ENCODE results near the gene PEMT. TPM values are rescaled to one million over a fixed set of nuclear protein-coding genes. Genes with fewer than 3 reads are reported as not detected.

Gene PEMT
- total RNA-seq, 1 donor from 2014 or later: 15.3 TPM

- DNase-seq: peak; percentile 44
These were observed 55.6 kb downstream of the PEMT start for GRCh38 chr17:17535957-17536356.

GRCh38 chr17:17533901-17534441 is 57.5 kb downstream of the PEMT start:
- DNase-seq: no peak

GRCh38 chr17:17532991-17533390 is 58.5 kb downstream of the PEMT start:
- DNase-seq: no peak

GRCh38 chr17:17531156-17531555 is 60.4 kb downstream of the PEMT start:
- no peak for DNase-seq

- no peak for DNase-seq
These were observed 62.5 kb downstream of the PEMT start for GRCh38 chr17:17528696-17529652.

GRCh38 chr17:17527956-17528500 is 63.5 kb downstream of the PEMT start:
- no peak for DNase-seq

GRCh38 chr17:17527534-17527933 is 64.0 kb downstream of the PEMT start:
- no peak for DNase-seq

- DNase-seq: no peak
These were observed 65.1 kb downstream of the PEMT start for GRCh38 chr17:17526369-17526768.

- no peak for DNase-seq
These were observed 65.6 kb downstream of the PEMT start for GRCh38 chr17:17525956-17526355.

GRCh38 chr17:17525311-17525710 is 66.2 kb downstream of the PEMT start:
- no peak for DNase-seq

- DNase-seq: no peak
These were observed 67.6 kb downstream of the PEMT start for GRCh38 chr17:17523731-17524490.

GRCh38 chr17:17523001-17523730 is 68.3 kb downstream of the PEMT start:
- no peak for DNase-seq

- DNase-seq: no peak
These were observed 70.8 kb downstream of the PEMT start for GRCh38 chr17:17520599-17521232.

- DNase-seq: no peak
These were observed 71.6 kb downstream of the PEMT start for GRCh38 chr17:17519886-17520285.

GRCh38 chr17:17518951-17519350 is 72.6 kb downstream of the PEMT start:
- DNase-seq: no peak

- DNase-seq: no peak
These were observed 73.5 kb downstream of the PEMT start for GRCh38 chr17:17518014-17518413.

- DNase-seq: no peak
These were observed 74.4 kb downstream of the PEMT start for GRCh38 chr17:17516941-17517720.

GRCh38 chr17:17515934-17516930 is 75.3 kb downstream of the PEMT start:
- no peak for DNase-seq

Data from occipital lobe (tissue), 2 donors.